Caco-2 (cell line): Measurements from ENCODE around the gene PHF21A. TPM values are rescaled to one million over a fixed set of nuclear protein-coding genes. Genes with fewer than 3 reads are reported as not detected.

Experiments used
- Bru-seq: library from RNA; stranded (reverse); fragments of 400-500 nt; gene quantifications from one replicate; lab custom pipeline; 2021; lab: Mats Ljungman, UMichigan
- BruChase-seq, 2 experiments: library from RNA; stranded (reverse); fragments of 400-500 nt; gene quantifications; one replicate each; lab custom pipeline; 2021; lab: Mats Ljungman, UMichigan
- BruUV-seq: library from RNA; stranded (reverse); fragments of 400-500 nt; replicated peaks from 2 replicates; lab custom pipeline; 2021; lab: Mats Ljungman, UMichigan
- CTCF ChIA-PET: fragments of 300-600 bp; sonication (Branson Sonifier 250); formaldehyde crosslinking; loops from one replicate; lab custom pipeline; 2022; ENCODE audit warnings: antibody characterized with exemption; lab: Charles Lee
- POLR2A ChIA-PET: fragments of 300-600 bp; sonication (Branson Sonifier 250); formaldehyde crosslinking; loops from one replicate; lab custom pipeline; 2022; ENCODE audit warnings: antibody characterized with exemption; lab: Charles Lee
- DNase-seq, 2 experiments: peaks; one replicate each; pipeline versions ENCODE4 v3.0.0 to v3.0.0-alpha.2; 2020 to 2022
- H3K27me3 ChIP-seq: replicated peaks from 2 replicates; pipeline ENCODE4 v1.6.0; 2011; ENCODE audit warnings: low read length; ENCODE audit not compliant: control insufficient read depth, insufficient read depth
- H3K36me3 ChIP-seq: 2 replicates; pipeline ENCODE4 v1.5.1; 2011; ENCODE audit warnings: low read length; ENCODE audit not compliant: control insufficient read depth, insufficient read depth
- H3K4me1 ChIP-seq: fragments of 250-450 bp; sonication (Bioruptor Pico); 2 replicates; pipeline ENCODE4 v1.5.1; 2020; ENCODE audit warnings: mild to moderate bottlenecking
- H3K4me3 ChIP-seq: 2 replicates; pipeline ENCODE4 v1.5.1; 2011; ENCODE audit warnings: low read depth, mild to moderate bottlenecking, control low read depth, low read length
- H3K9me3 ChIP-seq: fragments of 250-450 bp; sonication (Bioruptor Pico); 2 replicates; pipeline ENCODE4 v1.5.1; 2020; ENCODE audit warnings: mild to moderate bottlenecking, moderate library complexity
- H3K27ac Mint-ChIP-seq: one replicate; pipeline ENCODE4 v1.8.0; 2022; ENCODE audit warnings: mixed read lengths; ENCODE audit not compliant: unreplicated experiment
- H3K27me3 Mint-ChIP-seq: one replicate; pipeline ENCODE4 v1.8.0; 2022; ENCODE audit warnings: mixed read lengths; ENCODE audit not compliant: insufficient read depth, unreplicated experiment
- H3K36me3 Mint-ChIP-seq: one replicate; pipeline ENCODE4 v1.8.0; 2022; ENCODE audit warnings: mild to moderate bottlenecking, mixed read lengths; ENCODE audit not compliant: insufficient read depth, unreplicated experiment
- H3K4me1 Mint-ChIP-seq: one replicate; pipeline ENCODE4 v1.8.0; 2022; ENCODE audit warnings: low read depth, mixed read lengths; ENCODE audit not compliant: unreplicated experiment
- H3K4me3 Mint-ChIP-seq: one replicate; pipeline ENCODE4 v1.8.0; 2022; ENCODE audit warnings: mild to moderate bottlenecking, moderate library complexity, mixed read lengths; ENCODE audit not compliant: unreplicated experiment
- H3K9me3 Mint-ChIP-seq: one replicate; pipeline ENCODE4 v1.8.0; 2022; ENCODE audit warnings: mixed read lengths; ENCODE audit not compliant: unreplicated experiment
- CTCF ChIP-seq, 2 experiments: fragments of 200-600 bp in 1 of 2; IDR thresholded peaks; 1 replicate in 1 of 2; 2 replicates in 1 of 2; pipeline versions ENCODE4 v1.5.1 to v1.8.0; 2011 to 2022; ENCODE audit warnings: antibody characterized with exemption in 1 of 2, control low read depth in 1 of 2, inconsistent platforms in 1 of 2, low read depth in 1 of 2, low read length in 1 of 2, mild to moderate bottlenecking in 1 of 2, moderate library complexity in 1 of 2; ENCODE audit not compliant: insufficient read depth in 1 of 2, severe bottlenecking in 1 of 2, unreplicated experiment in 1 of 2
- intact Hi-C: fragments of 100-400 bp; cut with micrococcal nuclease; formaldehyde crosslinking; loops from one replicate; pipeline ENCODE4 v1.10.0; 2022; ENCODE audit not compliant: unreplicated experiment
- long read RNA-seq: library from polyadenylated mRNA; stranded (forward); transcript quantifications from one replicate; pipeline ENCODE4 v2.0.0, GENCODE V29; 2022
- total RNA-seq: library from RNA; stranded (reverse); gene quantifications from 2 replicates; pipeline ENCODE4 v1.2.3, GENCODE V29; 2022

PHF21A gene
- 20.0 and 21.8 TPM in 2 replicates for total RNA-seq
- Bru-seq, nascent RNA, result percentile 72 among the genes with signal in this experiment
- percentile 62 among the genes with signal in this experiment for BruChase-seq, experiment 1, labeled RNA remaining after a 2-hour chase
- BruChase-seq, experiment 2, labeled RNA remaining after a 6-hour chase, result percentile 58 among the genes with signal in this experiment
- long read RNA-seq, partial matches to known transcripts, result 0 of 6 reads
- long read RNA-seq, other reads (novel, unspliced or antisense), result 6 of 6 reads

- Histone ChIP-seq H3K27me3 (no peaks in the 10 kb centered on the region), H3K4me3 (peak within 1 kb of the TSS; percentile 85), H3K36me3 (no peaks in the 10 kb centered on the region), H3K9me3 (no peaks in the 10 kb centered on the region), H3K4me1 (peaks cover 5% of the 10 kb centered on the region; the same call in 1 of the 2 replicates)
- Mint-ChIP-seq H3K27ac (peak within 1 kb of the TSS; percentile 87), H3K36me3 (peaks cover 17% of the 10 kb centered on the region), H3K27me3 (no peaks in the 10 kb centered on the region), H3K9me3 (no peaks in the 10 kb centered on the region), H3K4me1 (peaks cover 13% of the 10 kb centered on the region), H3K4me3 (peak within 1 kb of the TSS; percentile 94)
- TF ChIP-seq CTCF (IDR thresholded peaks at IDR 0.05; ENCODE audit: insufficient read depth in 1 of 2, low read depth in 1 of 2, low read length in 1 of 2, severe bottlenecking in 1 of 2, unreplicated experiment in 1 of 2), result no peak
- ChIA-PET CTCF (interaction anchor here (0.7 to 1.2 kb wide), 2 partner anchors 12 to 118 kb away, joined by 3 to 5 read pairs; no protein-coding TSS in a partner anchor), POLR2A (interaction anchor here (0.7 kb wide), 2 partner anchors 116 to 157 kb away, joined by 3 to 10 read pairs; no protein-coding TSS in a partner anchor)
- intact Hi-C loops, result loop anchor here (5.0 to 10.0 kb wide), 2 partner anchors 116 to 193 kb away; no protein-coding TSS in a partner anchor
- DNase-seq, result peak; percentile 93 to 96
- BruUV-seq, result no TSS peak
These were observed at the start of gene PHF21A for GRCh38 chr11:46121301-46121723. Gene PHF21A (minus strand): TSS chr11:46121454. CDS start chr11:46084219, 37,235 bp downstream.

- H3K36me3 Mint-ChIP-seq, result no peaks in the 10 kb centered on the region
- Histone ChIP-seq H3K4me3 (no peak overlapping the region), H3K4me1 (no peaks in the 10 kb centered on the region), H3K36me3 (no peaks in the 10 kb centered on the region), H3K9me3 (no peaks in the 10 kb centered on the region), H3K27me3 (no peaks in the 10 kb centered on the region)
- no peaks in the 10 kb centered on the region for H3K9me3 Mint-ChIP-seq
- no peaks in the 10 kb centered on the region for H3K4me1 Mint-ChIP-seq
- POLR2A ChIA-PET, result no interaction called here
- H3K27ac Mint-ChIP-seq, result no peak overlapping the region
- peaks cover 12% of the 10 kb centered on the region for H3K27me3 Mint-ChIP-seq
- intact Hi-C loops, result no loop called here
- DNase-seq, result no peak
- BruUV-seq, result no TSS peak
- no peak overlapping the region for H3K4me3 Mint-ChIP-seq
- no peak for TF ChIP-seq CTCF (IDR thresholded peaks at IDR 0.05; ENCODE audit: insufficient read depth in 1 of 2, low read depth in 1 of 2, low read length in 1 of 2, severe bottlenecking in 1 of 2, unreplicated experiment in 1 of 2)
- CTCF ChIA-PET, result no interaction called here
These were observed 49.5 kb upstream of the PHF21A start for GRCh38 chr11:46170797-46171196.

DNA sequence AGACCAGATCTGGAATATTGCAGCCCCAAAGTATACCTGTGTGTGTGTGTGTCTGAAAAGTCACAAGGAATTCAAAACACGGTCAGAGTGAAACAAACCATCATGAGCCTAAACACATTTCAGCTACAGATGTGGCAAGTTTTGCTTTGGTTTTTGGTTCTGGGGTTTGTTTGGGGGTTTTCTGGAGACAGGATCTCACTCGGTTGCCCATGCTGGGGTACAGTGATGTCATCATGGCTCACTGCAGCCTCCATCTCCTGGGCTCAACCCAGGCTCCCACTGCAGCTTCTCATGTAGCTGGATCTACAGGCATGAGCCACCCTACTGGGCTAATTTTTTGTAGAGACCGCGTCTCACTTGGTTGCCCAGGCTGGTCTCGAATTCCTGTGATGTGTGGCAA is 41.4 kb upstream of the PHF21A start:
- no peak for DNase-seq
- Mint-ChIP-seq H3K27ac (no peak overlapping the region), H3K4me3 (no peak overlapping the region), H3K36me3 (no peaks in the 10 kb centered on the region), H3K27me3 (peaks cover 12% of the 10 kb centered on the region), H3K4me1 (peaks cover 17% of the 10 kb centered on the region), H3K9me3 (no peaks in the 10 kb centered on the region)
- Histone ChIP-seq H3K9me3 (no peaks in the 10 kb centered on the region), H3K4me3 (no peak overlapping the region), H3K27me3 (no peaks in the 10 kb centered on the region), H3K36me3 (no peaks in the 10 kb centered on the region), H3K4me1 (peaks cover 23% of the 10 kb centered on the region)
- TF ChIP-seq CTCF (IDR thresholded peaks at IDR 0.05; ENCODE audit: insufficient read depth in 1 of 2, low read depth in 1 of 2, low read length in 1 of 2, severe bottlenecking in 1 of 2, unreplicated experiment in 1 of 2), result no peak
- ChIA-PET POLR2A (no interaction called here), CTCF (no interaction called here)
- no TSS peak for BruUV-seq
- intact Hi-C loops, result no loop called here
